NOMO-1 treated with dmso at 0.1 percent for 144 hours (cell line): ENCODE data around the gene KCNJ10.

Experiments used
- DNase-seq: peaks from one replicate; lab custom pipeline; 2025; ENCODE audit not compliant: unreplicated experiment; lab: John Stamatoyannopoulos, UW

Gene KCNJ10

DNA sequence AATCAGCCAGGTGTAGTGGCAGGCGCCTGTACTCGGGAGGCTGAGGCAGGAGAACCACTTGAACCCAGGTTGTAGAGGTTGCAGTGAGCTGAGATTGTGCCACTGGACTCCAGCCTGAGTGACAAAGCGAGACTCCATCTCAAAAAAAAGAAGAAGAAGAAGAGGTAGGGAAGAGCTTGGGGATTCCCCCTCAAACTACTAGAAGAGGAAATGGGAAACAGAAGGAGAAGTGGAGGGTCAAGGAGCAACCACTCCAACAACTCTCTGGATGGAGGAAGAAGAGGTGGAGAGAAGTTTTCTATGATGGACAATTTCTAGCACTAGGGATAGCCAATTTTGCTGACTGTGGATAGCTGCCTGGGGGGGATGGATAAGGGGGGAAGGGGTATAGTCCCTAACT is 101.1 kb downstream of the KCNJ10 start:
- no peak for DNase-seq

DNA sequence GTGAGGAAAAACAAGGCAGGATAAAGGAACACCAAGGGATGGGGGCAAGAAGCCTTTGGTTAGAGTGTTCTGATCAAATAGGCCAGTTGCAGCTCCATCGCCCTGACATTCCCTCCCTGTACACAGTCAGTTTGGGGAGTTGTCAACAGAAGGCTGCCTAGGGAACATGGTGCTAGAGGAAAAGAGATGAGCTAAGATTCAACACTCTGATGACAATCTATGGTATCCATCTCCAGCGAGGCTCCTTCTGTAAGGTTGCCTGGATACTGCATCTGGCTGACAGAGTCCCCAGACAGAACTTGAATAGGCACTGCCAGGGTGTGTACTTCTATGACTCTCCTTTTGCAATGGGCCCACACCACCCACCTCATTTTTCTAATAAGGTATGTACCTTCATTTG is 104.7 kb downstream of the KCNJ10 start:
- no peak for DNase-seq

DNA sequence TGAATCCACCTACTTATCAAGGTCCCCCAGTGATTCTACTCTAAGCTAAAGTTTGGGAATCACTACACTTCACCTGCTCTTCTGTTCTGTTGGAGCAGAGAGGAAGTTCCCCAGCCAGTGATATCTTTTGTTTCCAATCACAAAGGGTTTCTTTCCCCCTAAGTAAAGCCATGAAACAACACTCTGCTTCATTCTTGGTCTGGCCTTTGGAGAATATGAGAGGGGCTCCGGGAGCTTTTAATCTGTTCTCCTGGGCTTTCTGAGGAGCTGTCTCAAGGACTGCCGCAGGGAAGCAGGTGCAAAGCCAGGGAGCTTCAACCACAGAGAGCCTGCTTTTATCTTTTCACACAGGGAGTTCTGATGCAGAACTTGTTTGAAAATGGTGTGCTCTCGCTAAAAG is 105.8 kb downstream of the KCNJ10 start:
- no peak for DNase-seq

- DNase-seq: no peak
These were observed 107.8 kb downstream of the KCNJ10 start for GRCh38 chr1:159962176-159962575.

- no peak for DNase-seq
These were observed 108.3 kb downstream of the KCNJ10 start for GRCh38 chr1:159961636-159962035.

- no peak for DNase-seq
These were observed 109.1 kb downstream of the KCNJ10 start for GRCh38 chr1:159960721-159961381.

- no peak for DNase-seq
These were observed 110.5 kb downstream of the KCNJ10 start for GRCh38 chr1:159959451-159959850.

- no peak for DNase-seq
These were observed 111.1 kb downstream of the KCNJ10 start for GRCh38 chr1:159958719-159959380.

- no peak for DNase-seq
These were observed 112.1 kb downstream of the KCNJ10 start for GRCh38 chr1:159957824-159958268.

DNA sequence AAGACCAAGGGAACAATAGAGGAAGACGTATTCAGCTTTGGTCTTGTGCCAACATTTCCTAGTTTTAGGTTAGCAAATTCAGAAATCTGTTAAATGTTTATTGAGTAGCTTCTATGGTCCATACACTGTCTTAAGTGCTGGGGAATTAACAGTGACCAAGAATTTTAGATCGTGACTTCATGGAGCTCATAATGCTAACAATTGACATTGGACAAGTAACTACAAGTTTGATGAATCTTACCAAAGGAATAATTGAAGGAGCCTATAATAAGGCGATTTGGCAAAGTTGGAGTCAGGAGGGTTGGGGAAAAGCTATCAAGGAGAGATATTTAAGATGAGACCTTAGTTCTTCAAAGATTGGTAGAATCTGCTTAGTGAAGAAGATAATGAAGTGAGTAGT is 114.5 kb downstream of the KCNJ10 start:
- DNase-seq: no peak

DNA sequence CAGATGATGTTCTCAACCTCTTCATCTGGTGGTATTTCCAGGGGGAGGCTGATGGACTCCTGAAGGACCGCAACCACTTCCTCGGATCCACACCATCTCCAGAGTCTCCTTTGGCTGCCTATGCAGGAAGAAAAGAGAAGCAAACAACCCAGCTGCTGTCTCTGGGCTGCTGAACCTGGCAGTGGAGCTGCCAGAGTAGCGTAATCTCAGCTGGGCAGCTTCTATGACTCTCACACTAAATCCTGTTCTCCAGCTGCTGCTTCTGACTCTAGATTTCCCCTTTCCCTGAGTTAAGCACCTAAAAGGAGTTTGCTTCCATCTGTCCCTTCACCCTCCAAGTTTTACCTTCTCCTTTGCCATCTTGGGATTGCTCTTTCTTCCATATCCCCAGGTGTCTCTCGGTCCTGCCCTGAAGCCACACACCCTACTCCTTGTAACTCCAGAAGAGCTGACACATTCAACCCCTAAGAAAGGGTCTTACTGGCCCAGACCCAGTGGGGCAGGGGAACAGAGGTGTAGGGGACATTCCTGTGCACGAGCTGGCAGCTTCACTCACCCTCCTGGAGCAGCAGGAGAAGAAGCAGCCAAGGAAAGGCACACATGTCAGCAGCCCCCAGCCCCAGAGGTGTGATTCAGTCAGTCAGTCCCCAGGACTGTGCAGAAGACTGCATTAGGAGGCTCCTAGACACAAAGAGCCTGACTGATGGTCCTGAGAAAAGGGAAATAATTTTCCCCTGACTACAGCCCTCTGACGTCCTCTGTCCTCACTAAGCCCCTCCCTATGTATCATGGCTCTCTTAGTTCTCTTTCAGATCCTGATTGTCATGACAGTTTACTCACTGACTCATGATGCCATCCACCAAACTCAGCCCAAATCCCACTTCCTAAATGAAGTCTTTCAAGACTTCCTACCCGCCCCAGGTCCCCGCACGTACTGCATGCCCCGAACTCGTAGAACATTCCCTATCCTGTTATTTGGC is 116.1 kb downstream of the KCNJ10 start, which contains the start of gene SLAMF9:
TSS of gene SLAMF9 (minus strand) at position 702 of the 980 bp plus-strand sequence. CDS start at position 602, 100 bp downstream.
- peak; percentile 53 for DNase-seq

- DNase-seq: no peak
These were observed 117.0 kb downstream of the KCNJ10 start for GRCh38 chr1:159952932-159953331.

DNA sequence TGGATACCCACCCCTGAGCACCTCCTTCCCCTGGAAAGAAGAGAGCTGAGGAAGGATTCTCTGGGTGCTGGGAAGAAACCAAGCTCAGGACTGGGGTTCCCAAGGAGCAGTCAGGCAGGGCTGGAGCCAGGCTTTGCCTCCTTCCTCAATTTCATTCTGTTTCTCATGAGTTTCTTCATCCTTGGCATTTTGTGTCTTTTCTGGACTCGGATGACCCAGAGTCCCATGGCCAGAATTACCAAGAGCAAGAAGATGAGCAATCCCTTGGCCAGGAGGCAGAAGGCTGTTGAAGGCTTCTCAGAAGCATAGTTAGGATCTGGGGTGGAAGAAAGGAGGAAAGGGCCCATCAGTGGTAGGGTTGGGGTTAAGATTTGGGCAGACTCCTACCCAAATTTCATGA is 118.4 kb downstream of the KCNJ10 start:
- DNase-seq: no peak

DNA sequence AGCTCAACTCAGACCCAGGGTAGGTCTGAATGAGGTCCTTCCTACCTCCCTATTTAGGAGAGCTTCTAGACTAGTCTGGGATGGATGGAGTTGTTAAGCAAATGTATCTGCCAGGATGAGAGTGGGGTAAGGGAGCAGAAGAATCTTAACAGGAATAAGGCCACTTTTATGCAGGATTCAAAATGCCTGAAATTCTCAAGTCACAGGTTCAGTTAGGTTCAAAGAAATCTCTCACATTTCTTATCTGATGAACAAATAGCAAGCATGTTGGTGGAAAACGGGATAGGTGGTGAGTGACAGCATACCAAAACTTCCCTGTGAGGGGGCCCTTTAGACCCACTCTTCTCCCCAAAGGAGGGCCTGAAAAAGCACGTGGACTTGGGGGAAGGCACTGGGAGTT is 118.9 kb downstream of the KCNJ10 start:
- DNase-seq: no peak

GRCh38 chr1:159949981-159950381 is 120.0 kb downstream of the KCNJ10 start:
- DNase-seq: no peak

DNA sequence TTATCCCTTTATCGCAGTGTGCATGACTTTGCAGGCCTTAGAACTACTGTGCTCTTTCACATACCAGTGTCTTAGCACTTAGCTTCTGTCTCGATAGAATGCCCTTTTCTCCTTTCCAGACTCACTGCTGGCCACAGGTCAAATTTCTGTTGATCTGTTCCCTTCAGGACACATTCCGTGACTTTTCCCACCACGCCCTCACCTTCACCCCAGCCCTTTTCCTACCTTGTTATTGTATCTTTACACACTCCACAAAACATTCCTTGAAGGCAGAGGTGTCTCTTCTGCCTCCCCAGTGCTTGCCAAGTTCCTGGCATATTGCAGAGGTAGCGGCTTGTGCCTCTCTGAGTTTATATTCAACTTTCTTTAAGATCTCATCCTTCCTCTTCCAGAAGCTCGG is 120.8 kb downstream of the KCNJ10 start:
- no peak for DNase-seq
